HG03159 (cell line): Measurements from ENCODE around the gene SLC1A2.

Source experiments
- ATAC-seq: cut with Tn5 transposase; IDR thresholded peaks from one replicate; pipeline ENCODE4 v1.9.1; 2021; ENCODE audit warnings: mild to moderate bottlenecking, moderate library complexity; ENCODE audit not compliant: unreplicated experiment

The SLC1A2 gene

DNA sequence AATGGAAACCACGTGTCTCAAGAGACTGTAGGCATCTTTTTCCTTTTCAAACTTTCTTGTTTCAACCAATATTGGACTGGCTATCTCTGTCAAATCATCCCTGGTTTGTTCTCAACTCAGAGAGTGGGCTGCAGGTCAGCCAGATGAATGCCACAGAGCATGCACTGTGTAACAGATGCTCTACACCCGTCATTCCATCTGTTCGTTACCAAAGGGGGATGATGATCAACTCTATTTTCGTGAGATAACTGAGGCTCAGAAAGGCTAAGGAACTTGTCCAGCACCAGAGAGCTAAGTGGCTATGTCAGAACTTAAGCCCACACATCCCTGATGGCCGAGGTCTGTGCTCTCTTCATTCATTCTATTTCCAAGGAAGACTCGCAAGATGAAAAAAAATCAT lies 42.1 kb downstream of the SLC1A2 start:
- ATAC-seq, result no peak

DNA sequence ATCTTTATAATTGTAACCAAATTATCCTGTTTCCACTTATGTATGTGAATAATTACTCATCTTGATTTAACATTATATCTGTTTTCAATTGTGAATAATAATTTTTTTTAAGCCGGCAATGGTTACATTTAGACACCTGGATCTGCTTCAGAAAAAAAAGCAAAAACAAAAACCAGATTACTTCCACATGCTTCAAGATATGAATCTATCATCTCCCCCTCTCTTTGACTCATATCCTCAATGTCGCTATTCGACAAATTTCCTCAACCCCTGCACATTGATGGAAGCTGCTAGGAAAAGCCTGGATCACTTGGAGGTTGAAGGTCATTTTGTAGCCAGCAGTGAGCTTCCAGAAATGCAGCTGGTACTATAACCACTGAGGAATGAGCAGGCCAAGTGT lies 42.7 kb downstream of the SLC1A2 start:
- no peak for ATAC-seq

DNA sequence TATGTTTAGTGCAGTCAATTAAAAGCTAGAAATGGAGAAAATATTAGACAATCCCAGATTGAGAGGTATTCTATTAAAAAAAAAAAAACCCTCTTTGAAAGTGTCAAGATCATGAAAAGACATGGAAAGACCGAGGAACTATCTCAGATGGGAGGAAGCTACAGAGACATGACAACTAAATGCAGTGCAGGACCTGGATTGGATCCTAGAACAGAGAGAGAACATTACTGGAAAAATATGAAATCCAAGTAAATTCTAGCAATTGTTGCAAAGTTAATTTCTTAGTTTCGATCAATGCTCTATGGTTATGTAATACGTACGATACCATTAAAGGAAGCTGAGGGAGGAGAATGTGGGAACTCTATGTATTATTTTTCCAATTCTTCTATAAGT lies 43.2 kb downstream of the SLC1A2 start:
- ATAC-seq, result no peak

DNA sequence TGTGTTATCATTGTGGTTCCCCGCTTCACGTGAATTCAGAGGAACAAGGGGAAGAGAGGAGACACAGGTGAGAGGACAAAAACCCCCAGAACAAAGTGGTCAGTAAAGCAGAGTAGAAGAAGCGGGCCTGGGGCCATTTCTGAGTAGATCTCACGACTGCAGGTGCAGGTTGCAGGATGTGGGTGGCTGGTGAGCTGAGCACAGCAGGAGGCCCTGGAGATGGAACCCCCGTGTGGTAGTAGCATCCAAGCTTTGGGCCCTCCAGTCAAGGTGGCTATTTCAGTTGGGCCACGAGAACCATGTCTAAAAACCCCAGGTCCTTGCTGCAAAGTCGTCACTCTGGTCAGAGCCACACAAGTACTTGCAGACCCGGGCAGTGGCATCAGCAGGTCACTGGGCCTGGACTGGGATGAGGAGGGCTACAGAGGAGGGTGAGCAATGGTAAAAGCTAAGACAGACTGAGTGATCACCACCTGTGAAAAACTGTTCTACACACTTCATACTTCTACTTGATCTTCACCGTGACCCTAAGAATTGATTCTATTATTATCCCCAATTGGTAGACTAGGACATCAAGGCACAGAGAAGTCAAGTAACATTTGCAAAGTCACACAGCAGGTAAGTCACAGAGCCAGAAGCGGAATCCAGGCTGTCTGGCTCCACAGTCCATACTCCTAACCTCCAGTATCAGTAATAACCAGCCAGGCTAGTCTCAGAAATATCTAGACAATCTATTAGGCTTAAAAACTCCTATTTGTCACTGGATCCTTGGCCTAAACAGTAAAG lies 43.8 kb downstream of the SLC1A2 start:
- no peak for ATAC-seq

DNA sequence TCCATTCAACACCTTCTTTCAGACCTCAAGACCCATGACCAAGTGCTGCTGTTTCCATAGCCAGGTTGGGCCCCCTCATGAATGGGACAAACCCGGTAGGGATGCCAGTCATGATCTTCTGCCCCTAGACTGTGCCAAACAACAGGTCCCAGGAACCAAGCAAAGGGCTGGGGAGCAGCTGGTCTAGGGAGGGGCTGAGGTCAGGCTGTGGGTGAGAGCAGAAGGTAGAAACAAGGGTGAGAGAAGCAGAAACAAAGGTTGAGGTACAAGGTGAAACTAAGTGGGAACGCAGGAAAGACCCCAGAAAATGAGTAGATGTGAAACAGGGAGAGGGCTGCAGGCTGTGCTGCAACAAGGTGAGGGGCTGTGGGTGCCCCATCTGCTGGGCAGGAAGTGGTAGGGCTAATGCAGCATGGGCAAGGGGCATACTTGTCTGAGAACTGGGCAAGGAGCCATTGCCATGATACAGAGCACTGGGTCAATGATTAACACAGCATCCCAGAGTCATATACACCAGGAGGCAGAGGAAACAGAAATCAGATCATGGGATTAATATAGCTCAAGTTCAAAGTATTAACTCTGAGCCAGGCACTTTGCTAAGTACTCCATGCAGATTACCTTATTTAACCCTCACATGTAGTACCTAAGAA lies 45.9 kb downstream of the SLC1A2 start:
- no peak for ATAC-seq

DNA sequence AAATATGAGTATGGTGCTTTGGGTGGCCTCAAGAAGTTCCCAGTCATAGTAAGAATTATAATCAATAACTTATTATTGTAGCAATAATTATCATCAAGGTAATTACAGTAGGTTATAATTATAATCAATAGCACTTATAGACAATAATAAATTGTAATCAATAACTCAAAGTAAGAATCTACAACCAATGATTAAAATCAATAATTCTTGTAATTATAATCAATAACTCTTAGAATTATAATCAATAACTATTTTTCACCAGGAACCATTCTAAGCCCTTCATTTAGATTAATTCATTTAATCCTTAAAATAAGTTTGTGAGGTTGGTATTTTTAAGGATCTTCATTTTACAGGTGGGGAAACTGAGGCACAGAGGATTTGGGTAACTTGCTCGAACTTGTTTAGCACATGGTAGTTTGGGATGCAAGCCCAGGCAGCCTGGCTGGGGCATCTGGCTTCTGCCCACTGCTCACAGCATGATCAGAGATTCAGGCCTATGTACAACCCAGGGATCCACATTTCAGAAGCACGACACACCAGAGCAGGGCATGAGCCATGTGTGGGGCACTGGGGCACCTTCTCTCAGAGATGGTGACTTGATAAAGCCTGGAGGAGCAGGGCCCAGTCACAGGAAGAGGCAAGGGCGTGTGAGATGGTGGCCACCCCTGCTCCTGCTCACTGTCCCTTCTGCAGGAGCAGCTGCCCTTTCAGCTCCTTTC lies 46.6 kb downstream of the SLC1A2 start:
- ATAC-seq, result no peak

DNA sequence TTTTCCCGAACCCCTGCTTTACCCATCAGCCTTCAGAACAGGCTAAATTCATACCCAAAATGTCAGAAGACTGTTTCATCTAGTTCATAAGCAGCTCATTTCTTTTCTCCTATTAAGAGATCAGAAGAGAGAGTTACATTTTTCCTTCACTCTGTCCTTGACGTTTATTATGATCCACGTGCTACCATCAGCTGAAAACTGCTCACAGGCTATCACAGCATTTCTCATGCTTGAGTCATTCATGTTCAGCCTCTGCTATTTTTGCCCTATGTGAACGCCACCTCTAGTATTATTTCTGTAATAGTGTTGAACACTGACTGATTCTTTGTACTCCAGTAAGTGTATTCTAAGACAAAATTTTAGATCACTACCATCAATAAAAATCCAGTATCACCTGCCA lies 51.9 kb downstream of the SLC1A2 start:
- ATAC-seq, result no peak

DNA sequence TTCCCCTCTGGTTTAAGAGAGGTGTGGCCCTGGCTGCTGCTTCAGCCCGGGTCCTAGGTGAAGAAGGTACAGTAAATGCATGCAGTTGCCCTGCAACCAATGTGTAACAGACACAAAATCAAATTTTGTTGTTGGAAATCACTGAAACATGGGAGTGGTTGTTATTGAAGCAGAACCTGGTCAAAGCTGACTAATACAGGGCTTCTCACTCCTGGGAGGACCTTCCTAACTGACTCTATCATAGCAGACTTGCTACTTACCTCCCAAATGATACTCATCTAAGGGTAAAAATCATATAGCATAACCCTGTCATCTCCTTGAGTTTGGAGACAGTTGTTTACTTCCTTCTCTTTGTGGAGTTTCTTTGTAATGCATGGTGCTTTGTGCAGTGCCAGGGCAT lies 52.6 kb downstream of the SLC1A2 start:
- no peak for ATAC-seq

DNA sequence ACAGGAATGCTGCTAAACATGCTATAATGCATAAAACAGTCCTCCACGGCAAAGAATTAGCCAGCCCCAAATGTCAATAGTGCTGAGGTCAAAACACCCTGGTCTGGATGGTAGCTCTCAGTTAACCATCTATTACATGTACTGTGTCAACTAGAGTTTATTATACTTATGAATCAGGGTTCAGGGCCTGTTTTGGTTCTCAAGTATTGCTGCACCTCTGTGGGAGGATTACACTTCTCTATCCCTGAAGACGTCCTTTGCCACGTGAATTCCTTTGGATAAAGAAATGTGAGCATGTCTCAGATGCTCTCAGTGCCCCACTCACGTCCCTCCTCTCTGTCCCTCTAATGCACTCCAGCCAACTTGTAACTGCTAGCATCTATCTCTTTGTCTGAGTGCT lies 53.4 kb downstream of the SLC1A2 start:
- no peak for ATAC-seq

DNA sequence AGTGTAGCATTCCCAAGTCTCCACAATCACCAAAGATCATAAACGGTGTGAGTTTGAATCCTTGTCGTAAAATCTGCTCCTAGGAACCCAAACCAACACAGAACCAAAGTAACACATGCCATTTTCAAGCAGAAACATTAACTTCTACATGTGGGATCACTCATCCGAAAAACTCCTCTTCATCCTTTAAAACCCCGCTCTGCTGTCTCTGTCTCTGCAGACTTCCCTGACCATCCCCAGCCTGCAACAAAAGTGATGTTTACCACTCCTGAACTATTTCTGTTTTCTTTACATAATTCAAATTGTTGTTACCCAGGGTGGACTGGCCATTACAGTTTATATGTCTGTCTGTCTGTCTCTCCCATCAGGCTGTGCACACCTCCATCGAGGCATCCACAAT lies 54.0 kb downstream of the SLC1A2 start:
- no peak for ATAC-seq

DNA sequence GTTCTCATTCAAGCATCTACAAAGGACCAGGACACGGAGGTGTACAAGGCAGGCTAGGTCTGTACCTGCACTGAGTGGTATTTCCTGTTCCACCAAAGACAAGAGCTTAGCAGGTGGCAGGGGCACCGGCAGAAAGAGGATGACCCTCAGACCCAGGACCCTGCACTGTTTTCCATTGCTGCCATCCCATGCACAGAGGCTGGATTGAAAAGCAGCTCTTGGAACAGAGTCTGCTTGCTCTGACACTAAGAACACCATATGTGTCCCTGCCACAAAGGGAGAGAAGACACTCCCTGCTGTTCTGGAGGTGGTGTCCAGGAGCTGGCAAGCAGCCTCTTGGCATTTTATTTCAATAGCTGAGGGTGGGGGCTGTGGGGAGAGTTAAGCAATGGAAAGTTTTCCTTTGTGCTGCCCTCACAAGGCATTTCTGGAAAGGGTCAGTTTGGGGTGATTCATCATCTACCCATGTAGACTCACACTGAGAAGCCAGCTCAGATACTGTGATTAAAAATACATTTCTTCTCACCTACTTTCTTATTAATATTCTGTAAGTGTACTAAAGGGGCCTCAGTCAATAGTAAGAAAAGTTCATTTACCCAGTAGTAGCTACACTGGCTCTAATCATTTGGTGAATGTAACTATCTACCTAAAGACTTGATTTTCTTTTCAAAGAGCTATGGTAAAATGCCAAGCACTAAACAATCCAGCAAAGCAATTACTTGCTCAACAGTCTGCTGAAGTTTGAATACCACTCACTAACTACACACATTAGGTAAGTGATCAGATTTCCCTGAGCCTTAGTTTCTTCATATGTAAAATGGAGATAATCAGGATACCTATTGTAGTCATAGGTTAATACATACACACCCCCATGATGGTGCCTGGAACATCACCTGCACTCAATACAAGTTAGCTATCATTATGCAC lies 55.2 kb downstream of the SLC1A2 start:
- no peak for ATAC-seq

DNA sequence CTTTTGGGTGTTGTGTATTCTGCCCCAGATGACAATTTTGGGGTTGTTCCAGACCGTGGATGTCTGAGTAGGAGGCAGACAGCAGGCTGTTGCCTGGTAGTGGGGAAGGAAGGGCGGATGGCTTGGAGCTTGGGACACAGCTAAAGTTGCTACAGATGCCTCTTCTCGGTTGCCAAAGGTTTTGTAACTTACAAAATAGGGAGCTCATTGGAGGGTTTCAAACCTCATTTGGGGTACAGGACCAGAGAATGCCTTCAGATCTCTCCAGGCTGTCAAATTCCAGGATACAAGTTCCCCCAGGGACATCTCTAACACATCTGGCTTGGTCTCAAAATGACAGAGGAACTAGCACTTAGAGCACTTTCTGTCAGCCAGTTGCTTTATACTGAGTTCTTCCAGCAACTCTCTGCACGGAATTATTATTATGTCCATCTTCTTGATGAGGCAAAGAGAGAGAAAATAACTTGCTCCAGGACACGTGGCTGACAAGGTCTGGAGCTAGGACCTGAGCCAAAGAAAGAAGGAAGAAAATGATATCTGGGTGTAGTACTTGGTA lies 56.0 kb downstream of the SLC1A2 start:
- ATAC-seq, result no peak

DNA sequence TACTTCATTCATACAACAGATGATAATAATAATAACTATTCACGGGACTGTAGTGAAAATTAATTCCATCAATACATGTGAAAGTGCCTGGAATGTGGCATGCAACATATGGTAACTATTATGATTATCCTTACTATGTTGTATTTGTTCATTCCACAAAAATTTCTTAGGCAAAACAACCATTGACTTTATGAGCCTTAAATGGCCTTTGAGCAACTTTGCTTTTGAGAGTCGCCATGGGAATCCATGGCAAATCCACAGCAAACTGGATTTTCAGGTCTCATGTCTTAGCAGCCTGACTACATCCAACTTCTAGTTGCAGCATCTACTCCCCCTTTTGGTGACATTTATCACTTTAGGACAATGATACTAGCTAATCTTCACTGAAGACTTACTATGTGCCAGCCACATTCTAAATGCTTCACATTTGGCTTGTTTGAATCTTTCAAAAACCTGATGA lies 56.8 kb downstream of the SLC1A2 start:
- ATAC-seq, result no peak

DNA sequence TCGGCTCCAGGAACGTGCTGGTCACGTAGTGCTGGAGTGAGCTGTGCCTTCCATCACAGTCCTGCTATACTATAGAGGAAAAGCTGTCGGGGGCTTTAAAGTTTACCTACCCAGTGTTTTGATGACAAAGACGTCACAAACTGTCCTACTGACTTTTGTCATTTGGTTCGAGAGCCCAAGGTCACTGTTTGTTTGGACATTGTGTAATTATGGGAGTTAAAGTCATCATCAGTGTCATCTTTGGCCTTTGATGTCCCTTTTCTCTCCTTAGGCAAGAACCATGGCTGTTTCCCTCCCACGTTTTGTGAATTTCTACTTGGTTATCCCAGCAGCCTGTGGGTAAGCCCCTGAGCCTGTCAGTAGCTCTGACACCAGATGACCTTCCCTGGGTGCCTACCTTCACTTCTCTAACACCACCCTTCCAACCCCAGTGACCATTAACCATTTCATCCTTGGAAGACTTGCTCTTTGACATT lies 59.3 kb downstream of the SLC1A2 start:
- ATAC-seq, result no peak

DNA sequence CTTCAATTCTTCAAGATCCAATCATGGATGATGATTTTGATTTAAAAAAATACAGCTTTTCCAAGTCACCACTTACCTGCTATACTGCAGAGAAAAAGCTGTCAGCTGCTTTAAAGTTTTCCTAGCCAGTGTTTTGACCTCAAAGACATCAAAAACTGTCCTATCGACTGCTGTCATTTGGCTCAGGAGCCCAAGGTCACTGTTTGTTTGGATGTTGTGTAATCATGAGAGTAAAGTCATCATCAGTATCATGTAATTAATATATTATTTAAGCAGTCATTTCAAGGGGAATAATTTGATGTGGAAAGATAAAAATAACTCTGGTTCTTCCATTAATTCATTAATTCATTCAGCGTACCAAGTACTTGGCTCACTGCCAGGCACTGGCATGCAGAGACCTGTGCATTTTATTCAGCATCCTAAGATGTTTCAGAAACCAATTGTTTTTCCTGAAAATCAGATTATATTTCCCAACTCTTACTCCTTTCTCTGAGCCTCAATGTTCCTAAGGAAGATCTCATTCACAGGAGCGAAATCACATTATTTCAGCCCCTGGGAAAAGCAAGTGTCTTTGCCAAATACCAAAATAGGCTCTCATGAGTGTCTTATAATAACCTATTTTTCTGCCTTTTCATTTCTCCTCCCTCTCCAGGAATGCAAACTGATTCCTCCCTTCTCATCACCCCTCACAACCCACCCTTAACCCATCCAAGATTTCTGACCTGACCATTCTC lies 59.9 kb downstream of the SLC1A2 start:
- no peak for ATAC-seq

DNA sequence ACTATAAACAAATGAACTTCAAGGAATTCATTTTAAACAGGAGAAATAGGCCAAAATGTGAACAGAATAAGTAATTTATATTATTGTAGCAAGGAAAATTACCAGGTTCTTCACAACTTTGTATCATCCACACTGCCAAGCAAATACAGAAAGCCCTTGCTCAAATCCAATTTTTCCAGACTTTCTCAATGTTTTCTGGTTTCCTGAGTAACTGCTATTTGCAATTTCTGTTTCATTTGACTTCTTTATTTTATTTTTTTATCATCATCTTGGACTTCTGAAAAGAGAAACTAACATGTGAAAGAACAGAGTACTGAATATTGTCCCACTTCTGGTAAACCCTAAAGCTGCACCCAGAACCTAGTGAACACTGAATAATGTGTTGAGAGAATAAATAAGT lies 61.0 kb downstream of the SLC1A2 start:
- no peak for ATAC-seq

DNA sequence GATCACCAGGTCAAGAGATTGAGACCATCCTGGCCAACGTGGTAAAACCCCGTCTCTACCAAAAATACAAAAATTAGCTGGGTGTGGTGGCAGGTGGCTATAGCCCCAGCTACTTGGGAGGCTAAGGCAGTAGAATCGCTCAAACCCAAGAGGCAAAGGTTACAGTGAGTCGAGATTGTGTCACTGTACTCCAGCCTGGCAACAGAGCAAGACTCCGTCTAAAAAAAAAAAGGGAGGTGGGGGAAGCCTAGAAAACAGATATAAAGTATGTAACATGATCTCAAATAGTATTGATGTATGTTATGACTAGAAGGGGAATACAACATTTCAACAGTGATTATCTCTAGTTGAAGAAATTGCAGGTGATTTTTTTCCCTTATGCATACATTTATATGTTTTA lies 61.4 kb downstream of the SLC1A2 start:
- ATAC-seq, result no peak

DNA sequence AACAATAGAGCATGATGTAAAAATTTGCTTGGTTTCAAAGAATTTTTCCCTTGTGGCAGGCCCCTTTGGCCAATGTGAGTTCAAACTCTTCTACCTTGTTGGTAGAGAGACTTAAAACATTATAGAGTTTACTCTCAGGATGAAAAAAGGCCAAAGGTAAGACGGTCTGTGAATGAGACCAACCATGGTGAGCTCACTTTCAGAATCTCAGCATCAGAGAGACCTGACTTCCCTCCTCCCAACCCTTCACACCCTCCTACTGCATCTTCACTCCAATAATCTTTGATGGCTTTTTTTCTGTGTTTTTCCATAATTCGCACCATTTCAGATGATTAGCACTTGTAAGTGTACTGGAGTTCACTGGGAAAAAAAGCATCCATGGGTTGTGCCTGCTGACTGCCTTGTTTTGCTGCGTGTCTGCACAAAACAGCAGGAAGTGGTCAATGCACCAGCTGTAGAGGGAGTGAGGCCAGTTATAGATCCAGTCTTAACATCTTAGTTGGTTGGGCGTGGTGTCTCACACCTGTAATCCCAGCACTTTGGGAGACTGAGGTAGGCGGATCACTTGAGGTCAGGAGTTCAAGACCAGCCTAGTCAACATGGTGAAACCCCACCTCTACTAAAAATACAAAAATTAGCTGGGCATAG lies 64.1 kb downstream of the SLC1A2 start:
- no peak for ATAC-seq

DNA sequence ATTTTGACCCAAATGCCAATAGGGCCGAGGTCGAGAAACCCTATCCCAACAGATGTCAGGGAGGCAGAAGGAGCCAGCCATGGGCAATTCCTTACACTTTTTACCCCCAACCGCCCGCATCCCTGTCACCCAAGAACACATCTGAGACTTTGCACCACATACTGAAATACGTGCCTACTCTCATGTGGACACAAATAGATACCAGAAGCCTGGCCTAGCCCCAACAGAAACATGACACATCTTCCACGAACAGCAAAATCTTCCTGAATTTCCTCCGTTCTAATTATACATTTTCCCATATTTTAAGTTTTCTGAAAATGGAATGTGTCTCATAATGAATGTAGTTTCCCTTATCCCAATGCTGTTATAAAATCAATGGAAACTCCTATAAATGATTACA lies 64.7 kb downstream of the SLC1A2 start:
- ATAC-seq, result no peak
